HCT116 (cell line): ENCODE results near the gene TNIK. TPM values are rescaled to one million over a fixed set of nuclear protein-coding genes. Genes with fewer than 3 reads are reported as not detected.

Experiments used
- ATAC-seq: fragments of 200-7000 bp; cut with Tn5 transposase; 2 replicates; pipeline ENCODE4 v1.9.1; 2020; ENCODE audit warnings: mild to moderate bottlenecking, moderate library complexity
- BruUV-seq: library from RNA; stranded (reverse); fragments of 400-500 nt; replicated peaks from 2 replicates; lab custom pipeline; 2021; lab: Mats Ljungman, UMichigan
- CTCF ChIA-PET: fragments of 300-600 bp; sonication (Branson Sonifier 250); formaldehyde crosslinking; loops from one replicate; lab custom pipeline; 2021; ENCODE audit warnings: antibody characterized with exemption; lab: Charles Lee
- POLR2A ChIA-PET: fragments of 300-600, 350-600 bp; sonication (Branson Sonifier 250); formaldehyde crosslinking; loops from one replicate; lab custom pipeline; 2021; ENCODE audit warnings: antibody characterized with exemption; lab: Charles Lee
- RAD21 ChIA-PET, 2 experiments: fragments of 300-600 bp; sonication (Branson Sonifier 250); formaldehyde crosslinking; loops; one replicate each; lab custom pipeline; 2023; ENCODE audit warnings: low total read pairs in 2 of 2; ENCODE audit not compliant: uncharacterized antibody in 2 of 2, unreplicated experiment in 2 of 2, low non-redundant PET in 1 of 2; lab: Charles Lee
- DNase-seq: peaks from one replicate; pipeline ENCODE4 v3.0.0-alpha.2; 2010; ENCODE audit warnings: low read depth, low spot score
- H2AFZ ChIP-seq: fragments of 200-600 bp; shearing (Covaris generic), sonication (generic); 2 replicates; pipeline ENCODE4 v1.6.1; 2017; ENCODE audit warnings: low read depth, mixed run types, mixed read lengths, antibody characterized with exemption, low read length; ENCODE audit not compliant: poor library complexity, severe bottlenecking
- H3K27ac ChIP-seq: 2 replicates; pipeline ENCODE4 v1.5.1; 2012; ENCODE audit warnings: low read depth, low read length
- H3K27me3 ChIP-seq: fragments of 200-600 bp; sonication (generic); 2 replicates; pipeline ENCODE4 v1.6.1; 2016; ENCODE audit warnings: mixed run types, low read length, mixed read lengths; ENCODE audit not compliant: insufficient read depth
- H3K36me3 ChIP-seq, 2 experiments: fragments of 200-500 bp in 1 of 2; fragments of 200-600 bp in 1 of 2; sonication (Bioruptor generic) in 1 of 2; sonication (generic) in 1 of 2; 2 replicates each; pipeline versions ENCODE4 v1.5.1 to v1.6.1; 2014 to 2016; ENCODE audit warnings: low read length in 2 of 2, inconsistent platforms in 1 of 2, mixed read lengths in 1 of 2, mixed run types in 1 of 2; ENCODE audit not compliant: insufficient read depth in 2 of 2, control insufficient read depth in 1 of 2
- H3K4me1 ChIP-seq, 2 experiments: fragments of 200-600 bp in 1 of 2; sonication (generic) in 1 of 2; 2 replicates each; pipeline versions ENCODE4 v1.5.1 to v1.6.1; 2012 to 2017; ENCODE audit warnings: low read length in 2 of 2, inconsistent platforms in 1 of 2, mild to moderate bottlenecking in 1 of 2, mixed read lengths in 1 of 2, mixed run types in 1 of 2, moderate library complexity in 1 of 2; ENCODE audit not compliant: insufficient read depth in 2 of 2, control insufficient read depth in 1 of 2
- H3K4me2 ChIP-seq: fragments of 200-600 bp; sonication (generic); 2 replicates; pipeline ENCODE4 v1.6.1; 2017; ENCODE audit warnings: mixed run types, low read length, mixed read lengths
- H3K4me3 ChIP-seq, 2 experiments: fragments of 200-600 bp in 1 of 2; sonication (generic) in 1 of 2; replicated peaks in 1 of 2; 2 replicates each; pipeline ENCODE4 v1.5.1; 2011 to 2016; ENCODE audit warnings: low read length in 2 of 2, control low read depth in 1 of 2, low read depth in 1 of 2, mild to moderate bottlenecking in 1 of 2, mixed read lengths in 1 of 2, mixed run types in 1 of 2
- H3K79me2 ChIP-seq: fragments of 200-600 bp; sonication (generic); 2 replicates; pipeline ENCODE4 v1.6.1; 2017; ENCODE audit warnings: mild to moderate bottlenecking, mixed run types, low read length, moderate library complexity, mixed read lengths; ENCODE audit not compliant: insufficient read depth
- H3K9ac ChIP-seq: fragments of 200-600 bp; sonication (generic); 2 replicates; pipeline ENCODE4 v1.6.1; 2016; ENCODE audit warnings: low read length, mixed read lengths
- H3K9me2 ChIP-seq: fragments of 200-600 bp; sonication (generic), shearing (Covaris generic); 2 replicates; pipeline ENCODE4 v1.6.1; 2017; ENCODE audit warnings: mixed run types, mild to moderate bottlenecking, moderate library complexity; ENCODE audit not compliant: insufficient read depth
- H3K9me3 ChIP-seq, 2 experiments: fragments of 200-500 bp in 1 of 2; fragments of 200-600 bp in 1 of 2; sonication (Bioruptor generic) in 1 of 2; sonication (generic) in 1 of 2; 2 replicates each; pipeline ENCODE4 v1.6.1; 2014 to 2017; ENCODE audit warnings: low read length in 2 of 2, mixed read lengths in 2 of 2, inconsistent platforms in 1 of 2, low read depth in 1 of 2, mild to moderate bottlenecking in 1 of 2, mixed run types in 1 of 2, moderate library complexity in 1 of 2; ENCODE audit not compliant: control insufficient read depth in 1 of 2, insufficient read depth in 1 of 2
- H4K20me1 ChIP-seq: fragments of 200-600 bp; sonication (generic), shearing (Covaris generic); 2 replicates; pipeline ENCODE4 v1.6.1; 2017; ENCODE audit warnings: mixed run types, mild to moderate bottlenecking, moderate library complexity; ENCODE audit not compliant: insufficient read depth
- CBX3 ChIP-seq: IDR thresholded peaks from 2 replicates; pipeline ENCODE4 v1.6.1; 2012; ENCODE audit warnings: low read depth
- ELF1 ChIP-seq: IDR thresholded peaks from 2 replicates; pipeline ENCODE4 v1.6.1; 2012; ENCODE audit warnings: low read depth, borderline replicate concordance
- EZH2 ChIP-seq: fragments of 200-600 bp; sonication (generic); IDR thresholded peaks from 2 replicates; pipeline ENCODE4 v1.6.1; 2017; ENCODE audit warnings: antibody characterized with exemption, mixed run types
- FOSL1 ChIP-seq: IDR thresholded peaks from 2 replicates; pipeline ENCODE4 v1.6.1; 2012; ENCODE audit warnings: low read depth
- JUND ChIP-seq: IDR thresholded peaks from 2 replicates; pipeline ENCODE4 v1.6.1; 2012
- MAX ChIP-seq: IDR thresholded peaks from 2 replicates; pipeline ENCODE4 v1.6.1; 2012
- REST ChIP-seq: IDR thresholded peaks from 2 replicates; pipeline ENCODE4 v1.6.1; 2012; ENCODE audit warnings: low read depth
- ZBTB33 ChIP-seq: IDR thresholded peaks from 2 replicates; pipeline ENCODE4 v1.6.1; 2011; ENCODE audit warnings: mild to moderate bottlenecking, low read length, moderate library complexity; ENCODE audit not compliant: insufficient replicate concordance; ENCODE audit errors: extremely low read depth
- ZFX ChIP-seq: fragments of 450-650 bp; IDR thresholded peaks from 2 replicates; pipeline ENCODE4 v1.6.1; 2017
- intact Hi-C: fragments of 100-400 bp; cut with micrococcal nuclease; formaldehyde crosslinking; loops from 2 replicates; pipeline ENCODE4 v1.10.0; 2022
- total RNA-seq: library from RNA; stranded (reverse); gene quantifications from one replicate; pipeline ENCODE4 v1.2.1, GENCODE V29; 2021; ENCODE audit not compliant: unreplicated experiment
- TF ChIP-seq, protein P1 (sequence below): IDR thresholded peaks from 2 replicates; pipeline ENCODE4 v1.6.1; 2012
- TF ChIP-seq, protein P2 (sequence below), 3 experiments: fragments of 200-600 bp in 1 of 3; sonication (generic) in 1 of 3; IDR thresholded peaks in 2 of 3; conservative IDR thresholded peaks in 1 of 3; 2 replicates each; pipeline ENCODE4 v1.5.1; 2012 to 2017; ENCODE audit warnings: low read depth in 2 of 3, low read length in 2 of 3, antibody characterized with exemption in 1 of 3, borderline replicate concordance in 1 of 3, control low read depth in 1 of 3, mild to moderate bottlenecking in 1 of 3, mixed read lengths in 1 of 3, mixed run types in 1 of 3, moderate library complexity in 1 of 3; ENCODE audit not compliant: insufficient read depth in 1 of 3

Gene TNIK
- total RNA-seq, 1 experiment from 2014 or later, result 24.1 TPM

GRCh38 chr3:171330938-171331337 lies 129.3 kb downstream of the TNIK start:
- H3K9me3 ChIP-seq, result no peaks in the 10 kb centered on the region
- H2AFZ ChIP-seq, result no peak overlapping the region
- DNase-seq (no peak), ATAC-seq (no peak)
- H3K27ac ChIP-seq, result no peak overlapping the region
- H3K9ac ChIP-seq, result no peak overlapping the region
- H3K9me2 ChIP-seq, result no peaks in the 10 kb centered on the region
- no TSS peak for BruUV-seq
- no peaks in the 10 kb centered on the region for H4K20me1 ChIP-seq
- H3K4me3 ChIP-seq, result no peak overlapping the region
- TF ChIP-seq, protein P1, sequence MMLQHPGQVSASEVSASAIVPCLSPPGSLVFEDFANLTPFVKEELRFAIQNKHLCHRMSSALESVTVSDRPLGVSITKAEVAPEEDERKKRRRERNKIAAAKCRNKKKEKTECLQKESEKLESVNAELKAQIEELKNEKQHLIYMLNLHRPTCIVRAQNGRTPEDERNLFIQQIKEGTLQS, result no peak
- TF ChIP-seq JUND (no peak), ELF1 (no peak), CBX3 (no peak)
- no peak overlapping the region for H3K4me2 ChIP-seq
- ChIA-PET POLR2A (no interaction called here), CTCF (no interaction called here), RAD21 (no interaction called here)
- H3K79me2 ChIP-seq, result no peaks in the 10 kb centered on the region
- H3K4me1 ChIP-seq, result peaks cover 12 to 17% of the 10 kb centered on the region in 2 experiments
- no peaks in the 10 kb centered on the region for H3K36me3 ChIP-seq
- intact Hi-C loops, result no loop called here
- H3K27me3 ChIP-seq, result no peaks in the 10 kb centered on the region

DNA sequence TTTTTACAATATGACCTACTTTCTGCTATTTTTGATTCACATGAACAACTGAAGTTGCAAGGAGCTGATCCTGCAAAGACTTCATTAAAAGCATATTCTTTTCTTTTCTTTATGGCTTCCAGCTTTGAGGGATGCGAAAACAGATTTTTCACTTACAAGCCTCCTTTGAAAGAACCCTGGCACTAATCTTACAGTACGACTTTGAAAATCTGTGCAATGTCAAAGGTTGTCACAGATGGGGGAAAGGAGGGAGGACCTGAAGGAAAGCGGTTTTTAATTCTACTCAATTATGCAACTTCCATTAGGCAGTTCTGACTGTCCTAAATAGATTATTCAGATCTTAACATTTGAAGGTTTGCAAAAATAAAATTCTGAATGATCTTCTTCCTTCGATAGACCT lies 130.5 kb downstream of the TNIK start:
- Histone ChIP-seq H3K36me3 (no peaks in the 10 kb centered on the region), H3K4me1 (peaks cover 12 to 17% of the 10 kb centered on the region in 2 experiments), H3K27me3 (no peaks in the 10 kb centered on the region), H3K4me3 (no peak overlapping the region), H3K27ac (no peak overlapping the region), H4K20me1 (no peaks in the 10 kb centered on the region), H2AFZ (no peak overlapping the region), H3K9ac (no peak overlapping the region), H3K9me2 (no peaks in the 10 kb centered on the region), H3K79me2 (no peaks in the 10 kb centered on the region), H3K4me2 (no peak overlapping the region), H3K9me3 (no peaks in the 10 kb centered on the region)
- no TSS peak for BruUV-seq
- DNase-seq (no peak), ATAC-seq (no peak)
- POLR2A ChIA-PET, result no interaction called here
- RAD21 ChIA-PET, result no interaction called here
- intact Hi-C loops, result no loop called here
- CTCF ChIA-PET, result interaction anchor here (1.4 to 1.8 kb wide), 2 partner anchors 8 to 18 kb away, joined by 6 to 9 read pairs; no protein-coding TSS in a partner anchor
- TF ChIP-seq MAX (no peak), REST (no peak), EZH2 (no peak), ZFX (no peak), FOSL1 (no peak), ZBTB33 (no peak), ELF1 (no peak)
- TF ChIP-seq, protein P2, sequence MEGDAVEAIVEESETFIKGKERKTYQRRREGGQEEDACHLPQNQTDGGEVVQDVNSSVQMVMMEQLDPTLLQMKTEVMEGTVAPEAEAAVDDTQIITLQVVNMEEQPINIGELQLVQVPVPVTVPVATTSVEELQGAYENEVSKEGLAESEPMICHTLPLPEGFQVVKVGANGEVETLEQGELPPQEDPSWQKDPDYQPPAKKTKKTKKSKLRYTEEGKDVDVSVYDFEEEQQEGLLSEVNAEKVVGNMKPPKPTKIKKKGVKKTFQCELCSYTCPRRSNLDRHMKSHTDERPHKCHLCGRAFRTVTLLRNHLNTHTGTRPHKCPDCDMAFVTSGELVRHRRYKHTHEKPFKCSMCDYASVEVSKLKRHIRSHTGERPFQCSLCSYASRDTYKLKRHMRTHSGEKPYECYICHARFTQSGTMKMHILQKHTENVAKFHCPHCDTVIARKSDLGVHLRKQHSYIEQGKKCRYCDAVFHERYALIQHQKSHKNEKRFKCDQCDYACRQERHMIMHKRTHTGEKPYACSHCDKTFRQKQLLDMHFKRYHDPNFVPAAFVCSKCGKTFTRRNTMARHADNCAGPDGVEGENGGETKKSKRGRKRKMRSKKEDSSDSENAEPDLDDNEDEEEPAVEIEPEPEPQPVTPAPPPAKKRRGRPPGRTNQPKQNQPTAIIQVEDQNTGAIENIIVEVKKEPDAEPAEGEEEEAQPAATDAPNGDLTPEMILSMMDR (IDR thresholded peaks at IDR 0.05 in 2 of 3, conservative IDR thresholded peaks at IDR 0.05 in 1 of 3; ENCODE audit: borderline replicate concordance in 1 of 3, insufficient read depth in 1 of 3, low read depth in 2 of 3, low read length in 2 of 3), result no peak
- TF ChIP-seq, protein P1, result no peak
